ENCODE results near the gene TPCN2.

DNA sequence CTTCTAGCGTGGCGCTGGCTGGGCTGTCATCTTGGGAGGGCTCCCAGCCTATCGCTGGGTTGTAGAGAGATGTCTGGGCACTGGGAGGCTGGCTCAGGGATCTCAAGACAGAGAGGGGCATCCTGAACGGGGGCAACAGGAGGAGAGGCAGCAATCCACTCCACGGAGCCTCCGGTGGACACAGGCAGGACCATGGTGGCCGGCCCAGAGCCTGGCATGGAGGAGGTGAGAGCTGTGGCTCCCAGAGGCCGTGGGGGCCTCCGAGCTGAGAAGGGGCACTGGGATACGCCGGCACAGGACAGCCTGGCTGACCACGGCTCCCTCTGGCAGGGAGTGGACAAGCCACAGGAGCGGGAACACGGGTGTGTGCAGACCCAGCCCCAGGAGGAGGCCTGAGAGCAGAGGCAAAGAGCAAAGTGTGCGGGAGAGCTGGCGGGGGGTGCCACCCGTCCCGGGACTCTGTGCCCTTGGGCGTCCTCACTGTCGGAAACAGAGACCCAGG lies 44.8 kb upstream of the TPCN2 start:
- TF ChIP-seq CTCF (conservative IDR thresholded peaks at IDR 0.05; ENCODE audit: low read depth, low read length) (no peak), EZH2 (IDR thresholded peaks at IDR 0.05; ENCODE audit: borderline replicate concordance, low read depth, low read length, poor library complexity, severe bottlenecking) (no peak)

Measured in A673 (cell line).